Lower leg skin (tissue), 3 donors: ENCODE measurements around the gene THSD8.

Source experiments
- POLR2A ChIP-seq, 2 donors: fragments of 450-650 bp; IDR thresholded peaks; one replicate each; pipeline ENCODE4 v1.6.1; 2016 to 2017; ENCODE audit warnings: antibody characterized with exemption in 2 of 2, mild to moderate bottlenecking in 1 of 2, moderate library complexity in 1 of 2
- TF ChIP-seq, protein P1 (sequence below), 3 donors: fragments of 450-650 bp; IDR thresholded peaks; one replicate each; pipeline ENCODE4 v1.5.1; 2016; ENCODE audit warnings: antibody characterized with exemption in 3 of 3, mild to moderate bottlenecking in 3 of 3, moderate library complexity in 2 of 3

DNA sequence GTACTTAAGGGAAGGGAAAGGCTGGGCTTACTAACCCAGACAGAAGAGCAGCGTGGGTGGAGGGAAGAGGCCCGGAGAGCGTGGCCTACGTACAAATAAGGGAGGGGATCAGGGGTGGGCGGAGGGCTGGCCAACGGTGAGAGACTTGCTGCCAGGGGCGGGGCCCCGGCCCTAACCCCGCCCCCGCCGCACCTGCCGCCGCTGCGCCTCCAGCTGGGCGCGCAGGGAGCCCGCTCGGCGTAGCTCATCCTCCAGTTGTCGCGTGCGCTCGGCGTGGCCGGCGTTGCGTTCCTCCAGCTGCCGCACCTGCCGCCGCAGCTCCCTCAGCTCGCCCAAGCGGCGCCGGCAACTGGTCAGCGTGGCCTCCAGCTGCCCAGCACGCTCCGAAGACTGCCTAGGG is 32.2 kb upstream of the THSD8 start:
- TF ChIP-seq POLR2A (IDR thresholded peaks at IDR 0.05) = no peak
- TF ChIP-seq, protein P1, sequence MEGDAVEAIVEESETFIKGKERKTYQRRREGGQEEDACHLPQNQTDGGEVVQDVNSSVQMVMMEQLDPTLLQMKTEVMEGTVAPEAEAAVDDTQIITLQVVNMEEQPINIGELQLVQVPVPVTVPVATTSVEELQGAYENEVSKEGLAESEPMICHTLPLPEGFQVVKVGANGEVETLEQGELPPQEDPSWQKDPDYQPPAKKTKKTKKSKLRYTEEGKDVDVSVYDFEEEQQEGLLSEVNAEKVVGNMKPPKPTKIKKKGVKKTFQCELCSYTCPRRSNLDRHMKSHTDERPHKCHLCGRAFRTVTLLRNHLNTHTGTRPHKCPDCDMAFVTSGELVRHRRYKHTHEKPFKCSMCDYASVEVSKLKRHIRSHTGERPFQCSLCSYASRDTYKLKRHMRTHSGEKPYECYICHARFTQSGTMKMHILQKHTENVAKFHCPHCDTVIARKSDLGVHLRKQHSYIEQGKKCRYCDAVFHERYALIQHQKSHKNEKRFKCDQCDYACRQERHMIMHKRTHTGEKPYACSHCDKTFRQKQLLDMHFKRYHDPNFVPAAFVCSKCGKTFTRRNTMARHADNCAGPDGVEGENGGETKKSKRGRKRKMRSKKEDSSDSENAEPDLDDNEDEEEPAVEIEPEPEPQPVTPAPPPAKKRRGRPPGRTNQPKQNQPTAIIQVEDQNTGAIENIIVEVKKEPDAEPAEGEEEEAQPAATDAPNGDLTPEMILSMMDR (IDR thresholded peaks at IDR 0.05) = no peak
